ENCODE data around the gene C1QB.

Gene C1QB

GRCh38 chr1:22652881-22653316 is at the start of gene C1QB:
TSS of gene C1QB (plus strand) at chr1:22653236. CDS start at chr1:22659463, 6,227 bp downstream.
- in situ Hi-C loops (cut with HindIII; ENCODE audit: low sequenced_read_pairs) = no loop called here

GRCh38 chr1:22606161-22606560 is 46.9 kb upstream of the C1QB start:
- in situ Hi-C loops (cut with HindIII; ENCODE audit: low sequenced_read_pairs) = no loop called here

GRCh38 chr1:22607154-22607553 is 45.9 kb upstream of the C1QB start:
- in situ Hi-C loops (cut with HindIII; ENCODE audit: low sequenced_read_pairs) = no loop called here

GRCh38 chr1:22608361-22608760 is 44.7 kb upstream of the C1QB start:
- in situ Hi-C loops (cut with HindIII; ENCODE audit: low sequenced_read_pairs) = no loop called here

GRCh38 chr1:22609291-22609690 is 43.7 kb upstream of the C1QB start:
- in situ Hi-C loops (cut with HindIII; ENCODE audit: low sequenced_read_pairs) = no loop called here

- in situ Hi-C loops (cut with HindIII; ENCODE audit: low sequenced_read_pairs) = no loop called here
Observed at GRCh38 chr1:22611530-22611947, 41.5 kb upstream of the C1QB start.

GRCh38 chr1:22612671-22613571 is 40.1 kb upstream of the C1QB start:
- in situ Hi-C loops (cut with HindIII; ENCODE audit: low sequenced_read_pairs) = no loop called here

GRCh38 chr1:22613572-22613918 is 39.5 kb upstream of the C1QB start:
- in situ Hi-C loops (cut with HindIII; ENCODE audit: low sequenced_read_pairs) = no loop called here

- in situ Hi-C loops (cut with HindIII; ENCODE audit: low sequenced_read_pairs) = no loop called here
Observed at GRCh38 chr1:22613951-22614350, 39.1 kb upstream of the C1QB start.

- in situ Hi-C loops (cut with HindIII; ENCODE audit: low sequenced_read_pairs) = no loop called here
Observed at GRCh38 chr1:22615886-22616285, 37.1 kb upstream of the C1QB start.

GRCh38 chr1:22616571-22616970 is 36.5 kb upstream of the C1QB start:
- in situ Hi-C loops (cut with HindIII; ENCODE audit: low sequenced_read_pairs) = no loop called here

GRCh38 chr1:22618056-22618455 is 35.0 kb upstream of the C1QB start:
- in situ Hi-C loops (cut with HindIII; ENCODE audit: low sequenced_read_pairs) = no loop called here

GRCh38 chr1:22619252-22619651 is 33.8 kb upstream of the C1QB start:
- in situ Hi-C loops (cut with HindIII; ENCODE audit: low sequenced_read_pairs) = no loop called here

- in situ Hi-C loops (cut with HindIII; ENCODE audit: low sequenced_read_pairs) = no loop called here
Observed at GRCh38 chr1:22619798-22620197, 33.2 kb upstream of the C1QB start.

- in situ Hi-C loops (cut with HindIII; ENCODE audit: low sequenced_read_pairs) = no loop called here
Observed at GRCh38 chr1:22621761-22622160, 31.3 kb upstream of the C1QB start.

GRCh38 chr1:22625262-22625925 is 27.6 kb upstream of the C1QB start:
- in situ Hi-C loops (cut with HindIII; ENCODE audit: low sequenced_read_pairs) = no loop called here

GRCh38 chr1:22626237-22627157 is 26.5 kb upstream of the C1QB start:
- in situ Hi-C loops (cut with HindIII; ENCODE audit: low sequenced_read_pairs) = no loop called here

GRCh38 chr1:22627331-22627730 is 25.7 kb upstream of the C1QB start:
- in situ Hi-C loops (cut with HindIII; ENCODE audit: low sequenced_read_pairs) = no loop called here

- in situ Hi-C loops (cut with HindIII; ENCODE audit: low sequenced_read_pairs) = no loop called here
Observed at GRCh38 chr1:22628698-22629444, 24.2 kb upstream of the C1QB start.

- in situ Hi-C loops (cut with HindIII; ENCODE audit: low sequenced_read_pairs) = loop anchor here (5.0 kb wide), 1 partner anchor 33 kb away; no protein-coding TSS in a partner anchor
Observed at GRCh38 chr1:22629886-22630285, 23.1 kb upstream of the C1QB start.
